K562 (cell line): ENCODE measurements around the gene ZNF462. TPM values are rescaled to one million over a fixed set of nuclear protein-coding genes. Genes with fewer than 3 reads are reported as not detected.

Source experiments
- ATAC-seq: fragments of 200-7000 bp; cut with Tn5 transposase; 3 replicates; pipeline ENCODE4 v1.9.1; 2020; ENCODE audit warnings: moderate library complexity
- BruUV-seq: library from RNA; stranded (reverse); fragments of 400-500 nt; replicated peaks from 2 replicates; lab custom pipeline; 2021; lab: Mats Ljungman, UMichigan
- CTCF ChIA-PET: fragments of 300-600 bp; formaldehyde crosslinking; extraction: SDS; loops from one replicate; lab custom pipeline; 2021; ENCODE audit warnings: low intra/inter-chr PET ratio; lab: Yijun Ruan, JAX
- POLR2A ChIA-PET: fragments of 300-600, 350-650 bp; sonication (Branson Sonifier 250); formaldehyde crosslinking; extraction: SDS; loops from one replicate; lab custom pipeline; 2021; ENCODE audit warnings: antibody characterized with exemption, inconsistent platforms; lab: Yijun Ruan, JAX
- DNase-seq, 4 experiments: peaks; one replicate each; pipeline versions ENCODE4 v3.0.0 to v3.0.0-alpha.2; 2011 to 2018; ENCODE audit warnings: low spot score in 3 of 4, mixed read lengths in 3 of 4; ENCODE audit errors: extremely low read depth in 1 of 4
- FAIRE-seq: peaks from 2 replicates; lab custom pipeline; 2011; peaks lifted over from hg19 to GRCh38; lab: Jason Lieb, UNC
- H2AFZ ChIP-seq: 2 replicates; pipeline ENCODE4 v1.6.0; 2011; ENCODE audit warnings: low read depth, low read length, control low read depth, inconsistent platforms
- H3K27ac ChIP-seq: fragments of 200-600 bp; 3 replicates; pipeline ENCODE4 v1.8.0; 2011; ENCODE audit warnings: low read depth, mild to moderate bottlenecking, control low read depth, inconsistent platforms, low read length, moderate library complexity, mixed read lengths; ENCODE audit errors: extremely low read depth
- H3K27me3 ChIP-seq, 2 experiments: fragments of 300-600 bp in 1 of 2; 2 replicates in 1 of 2; 3 replicates in 1 of 2; pipeline versions ENCODE4 v1.6.0 to v1.8.0; 2011; ENCODE audit warnings: inconsistent platforms in 2 of 2, low read length in 2 of 2, mild to moderate bottlenecking in 1 of 2, mixed read lengths in 1 of 2, moderate library complexity in 1 of 2; ENCODE audit not compliant: control insufficient read depth in 2 of 2, insufficient read depth in 2 of 2
- H3K36me3 ChIP-seq: fragments of 300-600 bp; 3 replicates; pipeline ENCODE4 v1.8.0; 2011; ENCODE audit warnings: mild to moderate bottlenecking, low read length, inconsistent platforms; ENCODE audit not compliant: control insufficient read depth, insufficient read depth
- H3K4me1 ChIP-seq, 2 experiments: fragments of 200-600 bp in 1 of 2; replicated peaks in 1 of 2; 2 replicates in 1 of 2; 3 replicates in 1 of 2; pipeline versions ENCODE4 v1.5.1 to v1.8.0; 2011; ENCODE audit warnings: inconsistent platforms in 2 of 2, low read length in 2 of 2, mild to moderate bottlenecking in 1 of 2, mixed read lengths in 1 of 2, moderate library complexity in 1 of 2; ENCODE audit not compliant: control insufficient read depth in 2 of 2, insufficient read depth in 2 of 2
- H3K4me2 ChIP-seq: 2 replicates; pipeline ENCODE4 v1.6.1; 2011; ENCODE audit warnings: low read length, control low read depth, inconsistent platforms, mixed read lengths; ENCODE audit not compliant: insufficient read depth
- H3K4me3 ChIP-seq: fragments of 200-600 bp; sonication (generic), shearing (Covaris generic); 2 replicates; pipeline ENCODE4 v1.5.1; 2016; ENCODE audit warnings: control low read depth, inconsistent platforms
- H3K79me2 ChIP-seq: fragments of 200-600 bp; 3 replicates; pipeline ENCODE4 v1.8.0; 2011; ENCODE audit warnings: low read length, inconsistent platforms; ENCODE audit not compliant: control insufficient read depth, insufficient read depth
- H3K9ac ChIP-seq, 2 experiments: 2 replicates each; pipeline versions ENCODE4 v1.6.0 to v1.6.1; 2011; ENCODE audit warnings: low read depth in 2 of 2, low read length in 2 of 2, control low read depth in 1 of 2, inconsistent platforms in 1 of 2, mild to moderate bottlenecking in 1 of 2, mixed read lengths in 1 of 2; ENCODE audit not compliant: insufficient read depth in 1 of 2
- H3K9me1 ChIP-seq: one replicate; pipeline ENCODE4 v1.6.0; 2011; ENCODE audit warnings: inconsistent platforms, mild to moderate bottlenecking, low read length, moderate library complexity; ENCODE audit not compliant: control insufficient read depth, insufficient read depth
- H3K9me3 ChIP-seq: replicated peaks from 2 replicates; pipeline ENCODE4 v1.5.1; 2011; ENCODE audit warnings: low read depth, low read length, inconsistent platforms; ENCODE audit not compliant: control insufficient read depth, insufficient read depth
- H4K20me1 ChIP-seq: replicated peaks from 2 replicates; pipeline ENCODE4 v1.6.1; 2011; ENCODE audit warnings: low read length, inconsistent platforms, mixed read lengths; ENCODE audit not compliant: control insufficient read depth, insufficient read depth
- CCNT2 ChIP-seq: IDR thresholded peaks from 2 replicates; pipeline ENCODE4 v1.6.1; 2011; ENCODE audit warnings: borderline replicate concordance, low read depth, mild to moderate bottlenecking, moderate library complexity, mixed read lengths, low read length; ENCODE audit not compliant: insufficient read length; ENCODE audit errors: extremely low read depth
- ESRRB ChIP-seq: fragments of 250-450 bp; sonication (Bioruptor Pico); IDR thresholded peaks from 2 replicates; pipeline ENCODE4 v1.5.0; 2020; ENCODE audit warnings: mild to moderate bottlenecking, moderate library complexity, borderline replicate concordance
- MEF2A ChIP-seq: IDR thresholded peaks from 2 replicates; pipeline ENCODE4 v1.6.1; 2011; ENCODE audit warnings: low read depth, mild to moderate bottlenecking, low read length, moderate library complexity; ENCODE audit not compliant: control insufficient read depth
- MLLT1 ChIP-seq, 2 experiments: fragments of 450-650 bp; IDR thresholded peaks; 2 replicates each; pipeline ENCODE4 v1.6.1; 2016
- NCOA6 ChIP-seq: fragments of 450-650 bp; IDR thresholded peaks from 2 replicates; pipeline ENCODE4 v1.6.1; 2017; ENCODE audit warnings: mild to moderate bottlenecking
- NFIX ChIP-seq: fragments of 250-450 bp; sonication (Bioruptor Pico); IDR thresholded peaks from 2 replicates; pipeline ENCODE4 v1.4.0; 2020; ENCODE audit warnings: low read depth, mild to moderate bottlenecking, moderate library complexity
- NFXL1 ChIP-seq: fragments of 450-650 bp; formaldehyde crosslinking; IDR thresholded peaks from 2 replicates; pipeline ENCODE4 v1.4.0; 2021; ENCODE audit warnings: mild to moderate bottlenecking
- OTX1 ChIP-seq: fragments of 450-650 bp; formaldehyde crosslinking; IDR thresholded peaks from 2 replicates; pipeline ENCODE4 v1.4.0; 2022; ENCODE audit warnings: mild to moderate bottlenecking
- PYGO2 ChIP-seq: fragments of 450-650 bp; IDR thresholded peaks from 2 replicates; pipeline ENCODE4 v1.6.1; 2016; ENCODE audit warnings: mild to moderate bottlenecking, missing genetic modification characterization, moderate library complexity, missing compliant biosample characterization
- SLC30A9 ChIP-seq: fragments of 250-450 bp; sonication (Bioruptor Pico); IDR thresholded peaks from 2 replicates; pipeline ENCODE4 v1.8.0; 2022; ENCODE audit warnings: mild to moderate bottlenecking, moderate library complexity
- THAP7 ChIP-seq: fragments of 250-450 bp; sonication (Bioruptor Pico); IDR thresholded peaks from 2 replicates; pipeline ENCODE4 v1.5.0; 2021
- ZNF586 ChIP-seq: fragments of 450-650 bp; formaldehyde crosslinking; conservative IDR thresholded peaks from 2 replicates; pipeline ENCODE4 v1.4.0; 2020; ENCODE audit warnings: mild to moderate bottlenecking, moderate library complexity
- WGBS: fragments of 100-300 bp; shearing (Covaris generic); methylation state at CpG from one replicate; pipeline ENCODE4 v1.1.6; 2016; ENCODE audit warnings: low coverage, mixed read lengths; ENCODE audit not compliant: insufficient coverage; ENCODE audit errors: missing lambda C conversion rate; 5-methylcytosine and 5-hydroxymethylcytosine counted together
- in situ Hi-C: fragments of 300-500 bp; cut with MboI; formaldehyde crosslinking; loops from 4 replicates; pipeline ENCODE4 v1.15.0; 2018; ENCODE audit warnings: inconsistent platforms, mixed read lengths
- intact Hi-C: fragments of 100-400 bp; cut with micrococcal nuclease; formaldehyde crosslinking; loops from 2 replicates; pipeline ENCODE4 v1.14.2; 2022
- polyA plus RNA-seq, 8 experiments: library from polyadenylated mRNA; depleted of rRNA in 4 of 8; stranded (reverse) in 5 of 8; unstranded in 3 of 8; fragments of >200 nt; fragmentation: Nextera tagmentation in 2 of 8; fragmentation: Illumina TruSeq in 1 of 8; extraction: Ambion mirVana in 2 of 8; extraction: Trizol in 1 of 8; gene quantifications; 2 replicates each; pipeline versions ENCODE4 v1.2.1 to v1.2.3, GENCODE V29; 2011 to 2014; ENCODE audit warnings: inconsistent platforms in 1 of 8, missing spikeins in 1 of 8
- total RNA-seq, 7 experiments: library from RNA; depleted of rRNA in 6 of 7; stranded (reverse); fragments of >200 nt in 6 of 7; fragmentation: Illumina TruSeq in 2 of 7; extraction: Trizol in 2 of 7; gene quantifications; 2 replicates each; pipeline versions ENCODE4 v1.2.1 to v1.2.3, GENCODE V29; 2011 to 2021; ENCODE audit warnings: low replicate concordance in 1 of 7
- TF ChIP-seq, protein P1 (sequence below): fragments of 450-650 bp; IDR thresholded peaks from 2 replicates; pipeline ENCODE4 v1.6.1; 2018; ENCODE audit warnings: mild to moderate bottlenecking, low read depth; ENCODE audit not compliant: partially characterized antibody

Gene ZNF462
- total and polyA plus RNA-seq, 9 of the 15 experiments (the other 6 are each of a cell fraction or from before 2014, with no cell fraction given), result 0.20 TPM; not detected in 8

- in situ Hi-C loops, result no loop called here
- H3K36me3 ChIP-seq, result no peaks in the 10 kb centered on the region
- POLR2A ChIA-PET, result no interaction called here
- intact Hi-C loops, result no loop called here
- H3K79me2 ChIP-seq, result no peaks in the 10 kb centered on the region
- no TSS peak for BruUV-seq
- FAIRE-seq, result no peak
- H3K4me3 ChIP-seq, result no peak overlapping the region
- no peak overlapping the region for H3K9ac ChIP-seq
- H3K27me3 ChIP-seq, result no peaks in the 10 kb centered on the region
- no peaks in the 10 kb centered on the region for H4K20me1 ChIP-seq
- H2AFZ ChIP-seq, result no peak overlapping the region
- CTCF ChIA-PET, result no interaction called here
- H3K9me3 ChIP-seq, result 0 out of 2 replicates have a peak, but pooled peaks cover 3% of the 10 kb centered on the region
- no peak for DNase-seq
- no peak overlapping the region for H3K27ac ChIP-seq
- no peak overlapping the region for H3K4me2 ChIP-seq
- WGBS, result 0% methylated on average over 1 of the region's 1 CpG
- no peaks in the 10 kb centered on the region for H3K9me1 ChIP-seq
- TF ChIP-seq ESRRB (no peak), ZNF586 (CRISPR knock-in tag) (no peak), NFIX (CRISPR knock-in tag) (no peak)
- no peaks in the 10 kb centered on the region for H3K4me1 ChIP-seq
- no peak for ATAC-seq
These were observed 19.6 kb upstream of the ZNF462 start for GRCh38 chr9:106843371-106843770.

DNA sequence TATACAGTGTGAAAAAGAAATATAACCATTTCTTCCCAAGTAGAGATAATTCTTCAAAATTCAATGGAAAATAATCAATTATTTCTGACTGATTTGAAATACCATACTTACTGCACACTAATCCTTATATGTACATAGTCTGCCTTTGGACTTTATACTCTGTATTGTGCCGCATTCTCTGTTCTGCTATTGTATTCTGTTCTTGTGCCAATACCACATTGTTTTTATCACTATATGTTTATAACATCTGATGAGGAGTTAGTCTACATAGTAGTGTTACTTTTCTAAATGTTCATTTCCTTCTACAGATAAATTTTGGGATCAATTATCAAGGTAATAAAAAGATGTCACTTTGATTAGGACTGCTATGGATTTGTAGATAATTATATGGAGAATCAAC lies 16.7 kb upstream of the ZNF462 start:
- CTCF ChIA-PET, result no interaction called here
- Histone ChIP-seq H3K27me3 (no peaks in the 10 kb centered on the region), H3K4me3 (no peak overlapping the region), H3K4me2 (no peak overlapping the region), H3K79me2 (no peaks in the 10 kb centered on the region), H3K9me3 (no peaks in the 10 kb centered on the region), H3K9ac (no peak overlapping the region), H3K36me3 (no peaks in the 10 kb centered on the region), H3K4me1 (no peaks in the 10 kb centered on the region), H2AFZ (no peak overlapping the region), H4K20me1 (no peaks in the 10 kb centered on the region), H3K27ac (no peak overlapping the region), H3K9me1 (no peaks in the 10 kb centered on the region)
- ATAC-seq (no peak), DNase-seq (no peak), FAIRE-seq (no peak)
- intact Hi-C loops, result no loop called here
- BruUV-seq, result no TSS peak
- in situ Hi-C loops, result no loop called here
- POLR2A ChIA-PET, result no interaction called here
- 0% methylated on average over 1 of the region's 1 CpG for WGBS
- TF ChIP-seq, protein P1, sequence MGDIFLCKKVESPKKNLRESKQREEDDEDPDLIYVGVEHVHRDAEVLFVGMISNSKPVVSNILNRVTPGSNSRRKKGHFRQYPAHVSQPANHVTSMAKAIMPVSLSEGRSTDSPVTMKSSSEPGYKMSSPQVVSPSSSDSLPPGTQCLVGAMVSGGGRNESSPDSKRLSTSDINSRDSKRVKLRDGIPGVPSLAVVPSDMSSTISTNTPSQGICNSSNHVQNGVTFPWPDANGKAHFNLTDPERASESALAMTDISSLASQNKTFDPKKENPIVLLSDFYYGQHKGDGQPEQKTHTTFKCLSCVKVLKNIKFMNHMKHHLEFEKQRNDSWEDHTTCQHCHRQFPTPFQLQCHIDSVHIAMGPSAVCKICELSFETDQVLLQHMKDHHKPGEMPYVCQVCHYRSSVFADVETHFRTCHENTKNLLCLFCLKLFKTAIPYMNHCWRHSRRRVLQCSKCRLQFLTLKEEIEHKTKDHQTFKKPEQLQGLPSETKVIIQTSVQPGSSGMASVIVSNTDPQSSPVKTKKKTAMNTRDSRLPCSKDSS, result no peak
- no peak for TF ChIP-seq NFXL1
- TF ChIP-seq MLLT1 (IDR thresholded peaks at IDR 0.05), result no peak
- no peak for TF ChIP-seq SLC30A9 (CRISPR knock-in tag)
- TF ChIP-seq NCOA6, result no peak
- no peak for TF ChIP-seq CCNT2
- TF ChIP-seq THAP7 (CRISPR knock-in tag), result no peak
- no peak for TF ChIP-seq MEF2A
- no peak for TF ChIP-seq OTX1
- no peak for TF ChIP-seq PYGO2 (tag)
